ENCODE measurements around the gene LRP8.

DNA sequence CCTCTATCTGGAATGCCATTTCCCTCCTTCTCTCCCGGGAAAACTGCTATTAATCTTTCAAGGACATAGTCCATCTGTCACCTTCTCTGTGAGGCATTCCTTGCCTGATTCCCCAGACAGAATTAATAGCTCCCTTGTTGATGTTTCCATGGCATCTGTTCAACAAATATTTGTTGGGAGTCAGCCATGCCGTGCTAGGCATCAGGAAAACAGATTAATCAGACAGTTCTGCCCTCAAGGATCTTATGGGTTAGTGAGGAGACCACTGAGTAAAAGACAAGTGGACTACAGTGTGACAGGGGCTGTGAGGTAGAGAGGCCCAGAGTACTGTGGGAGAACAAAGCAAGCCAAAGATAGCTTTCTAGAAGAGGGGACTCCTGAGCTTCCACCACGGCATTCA lies 78.2 kb downstream of the LRP8 start:
- TF ChIP-seq, protein P1, sequence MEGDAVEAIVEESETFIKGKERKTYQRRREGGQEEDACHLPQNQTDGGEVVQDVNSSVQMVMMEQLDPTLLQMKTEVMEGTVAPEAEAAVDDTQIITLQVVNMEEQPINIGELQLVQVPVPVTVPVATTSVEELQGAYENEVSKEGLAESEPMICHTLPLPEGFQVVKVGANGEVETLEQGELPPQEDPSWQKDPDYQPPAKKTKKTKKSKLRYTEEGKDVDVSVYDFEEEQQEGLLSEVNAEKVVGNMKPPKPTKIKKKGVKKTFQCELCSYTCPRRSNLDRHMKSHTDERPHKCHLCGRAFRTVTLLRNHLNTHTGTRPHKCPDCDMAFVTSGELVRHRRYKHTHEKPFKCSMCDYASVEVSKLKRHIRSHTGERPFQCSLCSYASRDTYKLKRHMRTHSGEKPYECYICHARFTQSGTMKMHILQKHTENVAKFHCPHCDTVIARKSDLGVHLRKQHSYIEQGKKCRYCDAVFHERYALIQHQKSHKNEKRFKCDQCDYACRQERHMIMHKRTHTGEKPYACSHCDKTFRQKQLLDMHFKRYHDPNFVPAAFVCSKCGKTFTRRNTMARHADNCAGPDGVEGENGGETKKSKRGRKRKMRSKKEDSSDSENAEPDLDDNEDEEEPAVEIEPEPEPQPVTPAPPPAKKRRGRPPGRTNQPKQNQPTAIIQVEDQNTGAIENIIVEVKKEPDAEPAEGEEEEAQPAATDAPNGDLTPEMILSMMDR (IDR thresholded peaks at IDR 0.05 in 4 of 5, conservative IDR thresholded peaks at IDR 0.05 in 1 of 5): no peak
- TF ChIP-seq POLR2A (IDR thresholded peaks at IDR 0.05): no peak
